Lung (tissue), 12 donors: ENCODE measurements around the gene ABCB4. TPM values are rescaled to one million over a fixed set of nuclear protein-coding genes. Genes with fewer than 3 reads are reported as not detected.

Experiments used
- ATAC-seq: fragments of 200-7000 bp; cut with Tn5 transposase; one replicate; pipeline ENCODE4 v1.9.1; 2020; ENCODE audit warnings: moderate number of reproducible peaks; ENCODE audit not compliant: insufficient read depth, low FRiP score
- DNase-seq, 3 donors: peaks; one replicate each; pipeline ENCODE4 v3.0.0-alpha.2; 2013 to 2017
- H3K27ac ChIP-seq, 2 donors: one replicate each; pipeline ENCODE4 v1.5.1; 2013; ENCODE audit warnings: mild to moderate bottlenecking in 2 of 2, moderate library complexity in 2 of 2, control low read depth in 1 of 2, inconsistent platforms in 1 of 2, low read depth in 1 of 2, low read length in 1 of 2
- H3K27me3 ChIP-seq, 3 donors: one replicate each; pipeline ENCODE4 v1.5.1; 2013; ENCODE audit warnings: low read length in 2 of 3; ENCODE audit not compliant: control insufficient read depth in 3 of 3, insufficient read depth in 3 of 3
- H3K36me3 ChIP-seq, 4 donors: one replicate each; pipeline ENCODE4 v1.5.1; 2013; ENCODE audit warnings: low read length in 4 of 4, mild to moderate bottlenecking in 1 of 4, moderate library complexity in 1 of 4; ENCODE audit not compliant: control insufficient read depth in 4 of 4, insufficient read depth in 4 of 4
- H3K4me1 ChIP-seq, 5 donors: one replicate each; pipeline ENCODE4 v1.5.1; 2013; ENCODE audit warnings: low read length in 5 of 5, mild to moderate bottlenecking in 2 of 5, moderate library complexity in 1 of 5; ENCODE audit not compliant: control insufficient read depth in 5 of 5, insufficient read depth in 5 of 5
- H3K4me3 ChIP-seq: one replicate; pipeline ENCODE4 v1.5.1; 2013; ENCODE audit warnings: mild to moderate bottlenecking, control low read depth, moderate library complexity
- H3K9ac ChIP-seq, 2 donors: one replicate each; pipeline ENCODE4 v1.5.1; 2013; ENCODE audit warnings: low read length in 2 of 2, control low read depth in 1 of 2; ENCODE audit not compliant: insufficient read depth in 1 of 2
- H3K9me3 ChIP-seq, 4 donors: one replicate each; pipeline ENCODE4 v1.5.1; 2013; ENCODE audit warnings: low read length in 3 of 4, mild to moderate bottlenecking in 1 of 4, moderate library complexity in 1 of 4; ENCODE audit not compliant: control insufficient read depth in 4 of 4, insufficient read depth in 3 of 4
- WGBS, 2 donors: extraction: QIAGEN DNeasy Blood & Tissue Kit; methylation state at CpG; one replicate each; pipeline ENCODE4 v1.1.7; 2013; 5-methylcytosine and 5-hydroxymethylcytosine counted together
- polyA plus RNA-seq, 2 donors: library from polyadenylated mRNA; stranded (reverse); fragments of 200-250 nt; gene quantifications; one replicate each; pipeline ENCODE4 v1.2.1, GENCODE V29; 2013
- total RNA-seq, 2 donors: library from RNA; depleted of rRNA in 1 of 2; stranded (reverse); fragments of >200 nt in 1 of 2; gene quantifications; one replicate each; pipeline ENCODE4 v1.2.1, GENCODE V29; 2014 to 2021
- TF ChIP-seq, protein P1 (sequence below): IDR thresholded peaks from 2 replicates; pipeline ENCODE4 v1.5.1; 2012; ENCODE audit warnings: mild to moderate bottlenecking; ENCODE audit errors: control extremely low read depth, extremely low read depth
- donor health status: control.
- donor health status: control.
- donor health status: Bipolar disorder and iron deficiency.
- donor health status: healthy.
- donor health status: DM: yes; HTN: yes; CAD: no.

ABCB4 gene
- total and polyA plus RNA-seq, 4 donors, result 0.08 to 0.68 (median 0.33) TPM

DNA sequence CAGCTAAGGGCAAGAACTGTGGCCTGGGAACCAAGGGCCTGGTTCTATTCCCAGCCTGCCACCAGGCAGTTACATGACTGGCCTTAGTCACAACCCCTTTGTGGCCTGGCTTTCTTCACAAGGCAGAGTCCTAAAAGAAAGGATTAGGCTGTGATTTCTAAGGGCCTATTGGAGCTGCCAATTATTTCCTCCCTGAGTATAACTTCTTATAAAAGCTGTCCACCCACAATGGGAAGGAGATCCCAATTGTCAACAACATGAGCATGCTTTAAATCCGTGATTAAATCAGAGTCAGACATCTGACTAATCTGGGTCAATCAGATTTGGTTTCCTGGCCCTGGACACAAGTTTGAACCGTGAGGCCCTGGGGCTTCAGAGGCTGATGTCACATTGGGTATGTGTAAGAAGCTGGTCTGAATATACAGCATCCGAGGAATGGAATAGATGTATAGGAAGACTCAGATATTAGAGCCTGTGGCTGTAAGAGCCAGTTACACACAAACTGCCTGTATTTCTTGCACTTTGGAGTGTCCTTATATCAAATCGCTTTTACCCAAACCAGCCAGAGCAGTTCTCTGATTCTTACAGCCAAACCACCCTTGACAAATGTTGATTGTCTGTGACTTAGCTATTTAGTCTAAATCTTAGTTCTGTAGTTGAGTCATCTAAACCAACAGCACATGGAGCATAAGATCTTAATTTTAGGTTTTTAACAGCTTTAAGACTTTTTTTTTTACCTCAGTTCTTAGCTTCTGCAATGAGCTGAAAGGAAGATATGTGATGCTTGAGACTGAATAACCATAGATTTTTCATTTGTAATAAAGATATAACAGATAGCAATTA is 61.3 kb downstream of the ABCB4 start:
- no peaks in the 10 kb centered on the region for H3K9me3 ChIP-seq
- DNase-seq (no peak), ATAC-seq (no peak)
- H3K4me3 ChIP-seq, result no peak overlapping the region
- H3K9ac ChIP-seq, result no peak overlapping the region
- no peaks in the 10 kb centered on the region for H3K4me1 ChIP-seq
- H3K27ac ChIP-seq, result no peak overlapping the region
- H3K36me3 ChIP-seq, result no peaks in the 10 kb centered on the region
- H3K27me3 ChIP-seq, result no peaks in the 10 kb centered on the region
- 67 to 81% methylated on average over 4 of the region's 4 CpGs for WGBS, 2 donors
- TF ChIP-seq, protein P1, sequence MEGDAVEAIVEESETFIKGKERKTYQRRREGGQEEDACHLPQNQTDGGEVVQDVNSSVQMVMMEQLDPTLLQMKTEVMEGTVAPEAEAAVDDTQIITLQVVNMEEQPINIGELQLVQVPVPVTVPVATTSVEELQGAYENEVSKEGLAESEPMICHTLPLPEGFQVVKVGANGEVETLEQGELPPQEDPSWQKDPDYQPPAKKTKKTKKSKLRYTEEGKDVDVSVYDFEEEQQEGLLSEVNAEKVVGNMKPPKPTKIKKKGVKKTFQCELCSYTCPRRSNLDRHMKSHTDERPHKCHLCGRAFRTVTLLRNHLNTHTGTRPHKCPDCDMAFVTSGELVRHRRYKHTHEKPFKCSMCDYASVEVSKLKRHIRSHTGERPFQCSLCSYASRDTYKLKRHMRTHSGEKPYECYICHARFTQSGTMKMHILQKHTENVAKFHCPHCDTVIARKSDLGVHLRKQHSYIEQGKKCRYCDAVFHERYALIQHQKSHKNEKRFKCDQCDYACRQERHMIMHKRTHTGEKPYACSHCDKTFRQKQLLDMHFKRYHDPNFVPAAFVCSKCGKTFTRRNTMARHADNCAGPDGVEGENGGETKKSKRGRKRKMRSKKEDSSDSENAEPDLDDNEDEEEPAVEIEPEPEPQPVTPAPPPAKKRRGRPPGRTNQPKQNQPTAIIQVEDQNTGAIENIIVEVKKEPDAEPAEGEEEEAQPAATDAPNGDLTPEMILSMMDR, result no peak

DNA sequence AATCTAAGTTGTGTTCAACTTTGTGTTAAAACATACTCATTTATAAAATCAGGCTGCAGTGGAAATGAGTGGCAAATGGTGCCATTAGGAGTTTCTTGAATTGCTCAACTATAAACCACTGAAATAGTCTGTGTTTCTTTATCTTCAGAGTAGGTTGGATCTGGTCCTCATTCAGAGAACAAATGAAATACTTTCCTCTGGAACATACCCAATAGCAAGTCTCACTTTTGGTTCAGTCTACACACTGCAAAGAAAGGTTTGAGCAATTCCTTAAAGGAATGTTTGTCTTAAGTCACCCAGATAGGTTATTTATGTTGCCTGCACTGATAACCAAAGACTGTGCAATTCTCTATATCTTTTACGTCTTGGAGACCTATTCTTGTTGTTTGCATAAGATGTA is 62.5 kb downstream of the ABCB4 start:
- Histone ChIP-seq H3K4me1 (no peaks in the 10 kb centered on the region), H3K9me3 (no peaks in the 10 kb centered on the region), H3K27ac (no peak overlapping the region), H3K36me3 (no peaks in the 10 kb centered on the region), H3K9ac (no peak overlapping the region), H3K4me3 (no peak overlapping the region), H3K27me3 (no peaks in the 10 kb centered on the region)
- DNase-seq (no peak), ATAC-seq (no peak)
- WGBS, 2 donors, result 75 to 87% methylated on average over 1 of the region's 1 CpG
- TF ChIP-seq, protein P1, result no peak

DNA sequence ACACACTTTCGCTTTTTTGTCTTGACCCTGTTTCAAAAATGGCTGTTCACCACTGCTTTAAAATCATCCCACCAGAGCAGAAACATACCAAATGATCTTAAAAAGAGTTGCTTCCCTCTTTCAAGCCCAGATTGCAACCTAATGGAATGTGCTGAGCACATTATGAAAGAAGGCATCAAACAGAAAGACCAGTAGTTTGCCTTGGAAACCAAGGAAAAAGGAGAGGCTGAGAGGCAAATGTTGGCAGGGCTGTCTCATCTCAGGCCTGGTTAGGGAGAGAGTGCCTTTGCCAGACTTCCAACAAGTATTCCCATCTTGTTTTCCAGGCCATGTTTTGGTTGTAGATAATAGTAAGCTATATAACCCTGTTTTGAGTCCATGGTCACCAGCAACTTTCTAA is 64.3 kb downstream of the ABCB4 start:
- Histone ChIP-seq H3K4me3 (no peak overlapping the region), H3K4me1 (no peaks in the 10 kb centered on the region), H3K9me3 (no peaks in the 10 kb centered on the region), H3K36me3 (no peaks in the 10 kb centered on the region), H3K27me3 (no peaks in the 10 kb centered on the region), H3K9ac (no peak overlapping the region), H3K27ac (no peak overlapping the region)
- TF ChIP-seq, protein P1, result no peak
- DNase-seq (no peak), ATAC-seq (no peak)
- WGBS, 2 donors, result 97 to 100% methylated on average over 1 of the region's 1 CpG
